HG02798 (cell line): ENCODE data around the gene AGL.
A peak's percentile ranks its signal among the peaks of the same experiment; 100 is the strongest.
"Not testable (repeated sequence)": the region's sequence is repeated elsewhere in the genome, so short reads cannot be mapped to it uniquely, and the experiment has no call there.

Source experiments
- ATAC-seq: cut with Tn5 transposase; IDR thresholded peaks from one replicate; pipeline ENCODE4 v1.9.1; 2021; ENCODE audit warnings: mild to moderate bottlenecking; ENCODE audit not compliant: unreplicated experiment, poor library complexity

The AGL gene

GRCh38 chr1:99849744-99850458 is at the start of gene AGL:
TSS of gene AGL (plus strand) at chr1:99850361. CDS start at chr1:99851043, 682 bp downstream.
- peak; percentile 99 for ATAC-seq

- ATAC-seq = no peak
Observed at GRCh38 chr1:99801584-99801983, 48.6 kb upstream of the AGL start.

DNA sequence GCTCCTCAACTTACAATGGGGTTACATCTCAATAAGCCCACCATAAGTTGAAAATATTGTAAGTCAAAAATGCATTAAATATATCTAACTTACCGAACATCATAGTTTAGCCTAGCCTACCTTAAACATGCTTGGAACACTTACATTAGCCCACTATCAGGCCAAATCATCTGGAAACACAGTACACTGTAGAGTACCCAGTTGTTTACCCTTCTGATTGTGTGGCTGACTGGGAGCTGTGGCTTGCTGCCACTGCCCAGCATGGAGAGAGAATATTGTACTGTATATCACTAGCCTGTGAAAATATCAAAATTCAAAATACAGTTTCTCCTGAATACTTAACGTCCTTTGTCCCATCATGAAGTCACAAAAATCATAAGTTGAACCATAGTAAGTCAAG is 43.3 kb upstream of the AGL start:
- ATAC-seq = no peak

DNA sequence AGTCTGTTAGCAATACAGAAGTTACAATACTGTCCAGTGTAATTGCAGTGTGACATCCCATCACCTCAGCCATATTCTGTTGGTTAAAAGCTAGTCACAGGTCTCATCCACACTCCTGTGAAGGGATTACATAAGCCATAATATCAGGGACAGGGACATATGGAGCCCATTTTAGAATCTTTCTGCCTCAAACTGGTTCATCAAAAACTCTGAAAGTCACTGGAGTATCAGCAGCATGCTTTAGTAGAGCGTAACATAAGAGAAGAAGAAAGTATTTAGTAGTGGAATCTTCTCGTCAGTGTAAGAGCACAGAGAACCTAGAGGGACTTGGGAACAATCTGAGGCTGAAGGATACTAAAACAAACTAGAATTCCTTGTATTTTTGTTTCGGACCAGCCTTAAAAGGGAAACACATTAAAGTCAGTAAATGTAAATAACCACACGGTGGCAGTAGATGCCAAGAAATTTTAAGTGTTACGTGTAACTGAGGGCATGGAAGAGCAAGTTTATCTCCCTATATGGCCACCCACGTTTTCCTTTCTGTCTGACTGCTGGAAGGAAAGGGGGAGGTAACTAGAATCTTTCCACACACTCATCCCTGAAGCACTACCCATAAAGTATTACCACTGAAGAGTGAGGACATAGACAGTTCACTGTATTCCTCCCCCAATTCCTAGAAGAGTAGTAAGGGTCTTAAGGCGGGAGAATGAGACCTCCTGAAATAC is 41.6 kb upstream of the AGL start:
- peak; percentile 85 for ATAC-seq

- no peak for ATAC-seq
Observed at GRCh38 chr1:99811075-99811474, 39.1 kb upstream of the AGL start.

GRCh38 chr1:99811747-99812146 is 38.4 kb upstream of the AGL start:
- no peak for ATAC-seq

- ATAC-seq = no peak
Observed at GRCh38 chr1:99814373-99814900, 35.7 kb upstream of the AGL start.

GRCh38 chr1:99816656-99817055 is 33.5 kb upstream of the AGL start:
- ATAC-seq = no peak

- ATAC-seq = no peak
Observed at GRCh38 chr1:99818063-99818699, 32.0 kb upstream of the AGL start.

- peak; percentile 86 for ATAC-seq
Observed at GRCh38 chr1:99820546-99820945, 29.6 kb upstream of the AGL start.

GRCh38 chr1:99825098-99825497 is 25.1 kb upstream of the AGL start:
- ATAC-seq = no peak

- ATAC-seq = no peak
Observed at GRCh38 chr1:99825702-99826101, 24.5 kb upstream of the AGL start.

- no peak for ATAC-seq
Observed at GRCh38 chr1:99827970-99828369, 22.2 kb upstream of the AGL start.

DNA sequence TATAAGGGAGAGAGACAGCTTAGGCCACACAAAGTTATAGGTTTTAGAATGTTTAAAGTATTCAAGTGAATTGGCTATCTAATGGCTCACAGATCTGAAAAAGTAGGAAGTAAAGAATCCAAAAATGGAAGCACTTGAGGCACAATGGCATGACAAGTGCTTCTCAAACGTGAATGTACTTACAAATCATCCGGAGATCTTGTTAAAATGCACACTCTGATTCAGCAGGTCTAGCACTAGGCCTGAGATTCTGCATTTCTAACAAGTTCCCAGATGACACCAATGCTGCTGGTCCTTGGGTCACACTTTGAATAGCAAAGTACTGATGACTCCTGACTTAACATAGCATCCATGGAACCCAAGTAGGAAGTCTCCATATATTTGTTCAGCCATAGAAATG is 20.9 kb upstream of the AGL start:
- ATAC-seq = no peak

DNA sequence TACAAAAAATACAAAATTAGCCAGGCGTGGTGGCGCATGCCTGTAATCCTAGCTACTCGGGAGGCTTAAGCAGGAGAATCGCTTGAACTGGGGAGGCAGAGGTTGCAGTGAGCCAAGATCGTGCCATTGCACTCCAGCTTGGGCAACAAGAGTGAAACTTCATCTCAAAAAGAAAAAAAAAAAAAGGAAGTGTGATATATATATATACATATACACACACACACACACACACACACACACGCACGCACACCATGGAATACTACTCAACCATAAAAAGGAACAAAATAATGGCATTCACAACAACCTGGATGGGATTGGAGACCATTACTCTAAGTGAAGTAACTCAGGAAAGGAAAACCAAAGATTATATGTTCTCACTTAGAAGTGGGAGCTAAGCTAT is 16.2 kb upstream of the AGL start:
- ATAC-seq = not testable (repeated sequence)

- ATAC-seq = not testable (repeated sequence)
Observed at GRCh38 chr1:99836171-99837103, 13.7 kb upstream of the AGL start.

DNA sequence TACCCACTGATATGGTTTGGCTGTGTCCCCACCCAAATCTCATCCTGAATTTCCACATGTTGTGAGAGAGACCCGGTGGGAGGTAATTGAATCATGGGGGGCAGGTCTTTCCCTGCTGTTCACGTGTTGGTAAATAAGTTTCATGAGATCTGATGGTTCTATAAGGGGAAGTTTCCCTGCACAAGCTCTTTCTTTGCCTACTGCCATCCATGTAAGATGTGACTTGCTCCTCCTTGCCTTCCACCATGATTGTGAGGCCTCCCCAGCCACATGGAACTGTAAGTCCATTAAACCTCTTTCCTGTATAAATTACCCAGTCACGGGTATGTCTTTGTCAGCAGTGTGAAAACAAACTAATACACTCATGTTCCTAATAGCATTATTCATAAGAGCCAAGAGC is 9.8 kb upstream of the AGL start:
- ATAC-seq = not testable (repeated sequence)

DNA sequence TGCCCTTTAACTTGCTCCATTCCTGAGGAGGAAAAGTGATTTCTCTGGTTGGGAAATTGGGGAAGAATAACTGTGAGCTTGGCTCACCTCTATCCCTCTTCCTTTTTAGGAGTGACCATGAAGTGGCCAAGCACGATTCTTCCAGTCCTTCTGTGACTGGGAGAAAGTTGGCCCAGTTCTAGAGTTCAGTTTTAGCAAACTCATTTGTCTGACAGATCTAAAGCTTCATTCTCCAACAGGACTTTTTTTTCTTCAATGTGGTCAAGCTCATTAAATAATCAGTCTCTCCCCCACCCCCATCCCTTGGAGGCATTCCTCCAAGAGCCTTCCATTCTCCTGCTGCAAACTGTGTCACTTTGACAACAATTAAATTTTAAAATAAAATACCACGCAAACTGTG is 6.4 kb upstream of the AGL start:
- ATAC-seq = no peak

- ATAC-seq = not testable (repeated sequence)
Observed at GRCh38 chr1:99845201-99845600, 5.0 kb upstream of the AGL start.

GRCh38 chr1:99849413-99849743 is 783 bp upstream of the AGL start:
- ATAC-seq = peak; percentile 8
